ENCODE measurements around the gene C10orf143. TPM values are rescaled to one million over a fixed set of nuclear protein-coding genes. Genes with fewer than 3 reads are reported as not detected.

C10orf143 gene
- total RNA-seq, 3 donors from 2014 or later (not counting 1 experiment from before 2014, with no cell fraction given) = 7.1 to 10.9 (median 8.2) TPM

- intact Hi-C loops (cut with micrococcal nuclease) = no loop called here
- no peak for TF ChIP-seq CTCF (IDR thresholded peaks at IDR 0.05)
- Mint-ChIP-seq H3K27me3 (ENCODE audit: low read depth in 2 of 2) (no peaks in the 10 kb centered on the region), H3K27ac (no peak overlapping the region), H3K9me3 (no peaks in the 10 kb centered on the region), H3K36me3 (peaks cover 15% of the 10 kb centered on the region), H3K4me1 (peaks cover 1 to 2% of the 10 kb centered on the region in 2 donors), H3K4me3 (no peak overlapping the region)
- 100% methylated on average over 2 of the region's 3 CpGs for WGBS (ENCODE audit: insufficient coverage)
- H3K36me3 ChIP-seq (ENCODE audit: control insufficient read depth, insufficient read depth, low read length) = peaks cover 10% of the 10 kb centered on the region
- DNase-seq (no peak), ATAC-seq (no peak)
- no peak overlapping the region for H3K27ac ChIP-seq (ENCODE audit: low read length)
- no peaks in the 10 kb centered on the region for H3K4me1 ChIP-seq (ENCODE audit: control insufficient read depth, insufficient read depth, low read length)
- no peaks in the 10 kb centered on the region for H3K27me3 ChIP-seq (ENCODE audit: control insufficient read depth, insufficient read depth, low read length)
- no peaks in the 10 kb centered on the region for H3K9me3 ChIP-seq (ENCODE audit: control insufficient read depth, insufficient read depth, low read length)
- no peak overlapping the region for H3K4me3 ChIP-seq (ENCODE audit: low read length)
Measured at GRCh38 chr10:130078120-130078519, 32.5 kb downstream of the C10orf143 start.

GRCh38 chr10:130076681-130077080 is 33.9 kb downstream of the C10orf143 start:
- no peak overlapping the region for H3K4me3 Mint-ChIP-seq
- ATAC-seq = no peak
- no peak for TF ChIP-seq CTCF (IDR thresholded peaks at IDR 0.05)
- H3K4me1 Mint-ChIP-seq = peaks cover 4 to 5% of the 10 kb centered on the region in 2 donors
- H3K9me3 Mint-ChIP-seq = peaks cover 3 to 4% of the 10 kb centered on the region in 2 donors
- Histone ChIP-seq H3K9me3 (ENCODE audit: control insufficient read depth, insufficient read depth, low read length) (no peaks in the 10 kb centered on the region), H3K36me3 (ENCODE audit: control insufficient read depth, insufficient read depth, low read length) (peaks cover 10% of the 10 kb centered on the region), H3K4me1 (ENCODE audit: control insufficient read depth, insufficient read depth, low read length) (no peaks in the 10 kb centered on the region), H3K27ac (ENCODE audit: low read length) (no peak overlapping the region), H3K4me3 (ENCODE audit: low read length) (no peak overlapping the region), H3K27me3 (ENCODE audit: control insufficient read depth, insufficient read depth, low read length) (no peaks in the 10 kb centered on the region)
- DNase-seq = no peak
- no peak overlapping the region for H3K27ac Mint-ChIP-seq
- H3K27me3 Mint-ChIP-seq (ENCODE audit: low read depth in 2 of 2) = no peaks in the 10 kb centered on the region
- 96% methylated on average over 14 of the region's 14 CpGs for WGBS (ENCODE audit: insufficient coverage)
- peaks cover 10% of the 10 kb centered on the region for H3K36me3 Mint-ChIP-seq
- intact Hi-C loops (cut with micrococcal nuclease) = no loop called here

- Mint-ChIP-seq H3K9me3 (peaks cover 3 to 4% of the 10 kb centered on the region in 2 donors), H3K36me3 (peaks cover 10% of the 10 kb centered on the region), H3K27me3 (ENCODE audit: low read depth in 2 of 2) (no peaks in the 10 kb centered on the region), H3K27ac (no peak overlapping the region), H3K4me3 (no peak overlapping the region), H3K4me1 (peaks cover 4 to 5% of the 10 kb centered on the region in 2 donors)
- no peak for TF ChIP-seq CTCF (IDR thresholded peaks at IDR 0.05)
- Histone ChIP-seq H3K4me3 (ENCODE audit: low read length) (no peak overlapping the region), H3K36me3 (ENCODE audit: control insufficient read depth, insufficient read depth, low read length) (peaks cover 10% of the 10 kb centered on the region), H3K4me1 (ENCODE audit: control insufficient read depth, insufficient read depth, low read length) (no peaks in the 10 kb centered on the region), H3K27me3 (ENCODE audit: control insufficient read depth, insufficient read depth, low read length) (no peaks in the 10 kb centered on the region), H3K9me3 (ENCODE audit: control insufficient read depth, insufficient read depth, low read length) (no peaks in the 10 kb centered on the region), H3K27ac (ENCODE audit: low read length) (no peak overlapping the region)
- WGBS (ENCODE audit: insufficient coverage) = 84% methylated on average over 1 of the region's 1 CpG
- intact Hi-C loops (cut with micrococcal nuclease) = no loop called here
- no peak for DNase-seq
- no peak for ATAC-seq
Measured at GRCh38 chr10:130074639-130075038, 36.0 kb downstream of the C10orf143 start.

- no peak for DNase-seq
- no peaks in the 10 kb centered on the region for H3K9me3 ChIP-seq (ENCODE audit: control insufficient read depth, insufficient read depth, low read length)
- H3K4me1 ChIP-seq (ENCODE audit: control insufficient read depth, insufficient read depth, low read length) = no peaks in the 10 kb centered on the region
- H3K4me3 ChIP-seq (ENCODE audit: low read length) = no peak overlapping the region
- no peak overlapping the region for H3K4me3 Mint-ChIP-seq
- TF ChIP-seq CTCF (IDR thresholded peaks at IDR 0.05) = no peak
- no peak overlapping the region for H3K27ac Mint-ChIP-seq
- no peak for ATAC-seq
- peaks cover 5% of the 10 kb centered on the region for H3K36me3 ChIP-seq (ENCODE audit: control insufficient read depth, insufficient read depth, low read length)
- H3K36me3 Mint-ChIP-seq = peaks cover 10% of the 10 kb centered on the region
- peaks cover 3 to 4% of the 10 kb centered on the region in 2 donors for H3K9me3 Mint-ChIP-seq
- 96% methylated on average over 8 of the region's 8 CpGs for WGBS (ENCODE audit: insufficient coverage)
- H3K27ac ChIP-seq (ENCODE audit: low read length) = no peak overlapping the region
- no peaks in the 10 kb centered on the region for H3K27me3 Mint-ChIP-seq (ENCODE audit: low read depth in 2 of 2)
- no peaks in the 10 kb centered on the region for H3K27me3 ChIP-seq (ENCODE audit: control insufficient read depth, insufficient read depth, low read length)
- H3K4me1 Mint-ChIP-seq = peaks cover 4 to 5% of the 10 kb centered on the region in 2 donors
- intact Hi-C loops (cut with micrococcal nuclease) = no loop called here
Measured at GRCh38 chr10:130073912-130074311, 36.7 kb downstream of the C10orf143 start.

Data from natural killer cell (primary cell).